Type B pancreatic cell (in vitro differentiated cells): ENCODE data around the gene GRIK2. TPM values are rescaled to one million over a fixed set of nuclear protein-coding genes. Genes with fewer than 3 reads are reported as not detected.
A peak's percentile ranks its signal among the peaks of the same experiment; 100 is the strongest.

Experiments used
- DNase-seq: peaks from one replicate; pipeline ENCODE4 v3.0.0; 2021; ENCODE audit warnings: mixed read lengths; ENCODE audit not compliant: unreplicated experiment; ENCODE audit errors: extremely low spot score
- H3K27ac Mint-ChIP-seq: 2 replicates; pipeline ENCODE4 v1.8.0; 2021; ENCODE audit warnings: mild to moderate bottlenecking, mixed read lengths
- H3K27me3 Mint-ChIP-seq: 2 replicates; pipeline ENCODE4 v1.8.0; 2021; ENCODE audit warnings: mixed read lengths
- H3K36me3 Mint-ChIP-seq: 2 replicates; pipeline ENCODE4 v1.8.0; 2021; ENCODE audit warnings: mixed read lengths
- H3K4me1 Mint-ChIP-seq: one replicate; pipeline ENCODE4 v1.8.0; 2021; ENCODE audit warnings: mixed read lengths; ENCODE audit not compliant: unreplicated experiment
- H3K4me3 Mint-ChIP-seq: 2 replicates; pipeline ENCODE4 v1.8.0; 2021; ENCODE audit warnings: mild to moderate bottlenecking, mixed read lengths
- H3K9me3 Mint-ChIP-seq: 2 replicates; pipeline ENCODE4 v1.8.0; 2021; ENCODE audit warnings: mixed read lengths
- total RNA-seq: library from RNA; stranded (reverse); gene quantifications from 2 replicates; pipeline ENCODE4 v1.2.1, GENCODE V29; 2021; ENCODE audit warnings: low replicate concordance
- TF ChIP-seq, protein P1 (sequence below): fragments of 200-600 bp; sonication (generic); conservative IDR thresholded peaks from 2 replicates; pipeline ENCODE4 v1.5.0; 2021; ENCODE audit warnings: antibody characterized with exemption, mild to moderate bottlenecking

Gene GRIK2
- total RNA-seq, 1 donor from 2014 or later, result 4.8 TPM

DNA sequence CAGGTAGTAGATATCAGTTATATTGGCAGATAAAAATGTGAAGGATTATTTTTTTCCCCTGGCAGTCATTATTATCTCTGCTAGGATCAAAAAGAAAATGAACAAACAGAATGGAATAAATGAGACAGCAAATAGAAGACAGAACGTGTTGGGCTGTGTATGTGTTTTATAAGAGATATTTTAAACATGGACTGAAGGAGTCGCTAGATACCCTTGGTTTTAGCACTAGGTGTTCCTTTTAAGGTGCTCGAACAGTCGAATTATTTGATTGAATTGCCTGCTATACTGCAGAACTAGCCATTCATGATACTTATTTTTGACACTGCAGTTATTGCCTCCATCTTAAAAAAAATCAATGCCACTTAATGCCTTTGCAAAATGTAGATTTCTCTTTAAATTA, 3.7 kb downstream of the GRIK2 start:
- H3K27ac Mint-ChIP-seq, result no peak overlapping the region
- TF ChIP-seq, protein P1, sequence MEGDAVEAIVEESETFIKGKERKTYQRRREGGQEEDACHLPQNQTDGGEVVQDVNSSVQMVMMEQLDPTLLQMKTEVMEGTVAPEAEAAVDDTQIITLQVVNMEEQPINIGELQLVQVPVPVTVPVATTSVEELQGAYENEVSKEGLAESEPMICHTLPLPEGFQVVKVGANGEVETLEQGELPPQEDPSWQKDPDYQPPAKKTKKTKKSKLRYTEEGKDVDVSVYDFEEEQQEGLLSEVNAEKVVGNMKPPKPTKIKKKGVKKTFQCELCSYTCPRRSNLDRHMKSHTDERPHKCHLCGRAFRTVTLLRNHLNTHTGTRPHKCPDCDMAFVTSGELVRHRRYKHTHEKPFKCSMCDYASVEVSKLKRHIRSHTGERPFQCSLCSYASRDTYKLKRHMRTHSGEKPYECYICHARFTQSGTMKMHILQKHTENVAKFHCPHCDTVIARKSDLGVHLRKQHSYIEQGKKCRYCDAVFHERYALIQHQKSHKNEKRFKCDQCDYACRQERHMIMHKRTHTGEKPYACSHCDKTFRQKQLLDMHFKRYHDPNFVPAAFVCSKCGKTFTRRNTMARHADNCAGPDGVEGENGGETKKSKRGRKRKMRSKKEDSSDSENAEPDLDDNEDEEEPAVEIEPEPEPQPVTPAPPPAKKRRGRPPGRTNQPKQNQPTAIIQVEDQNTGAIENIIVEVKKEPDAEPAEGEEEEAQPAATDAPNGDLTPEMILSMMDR, result peak; percentile 69
- H3K4me3 Mint-ChIP-seq, result no peak overlapping the region
- H3K27me3 Mint-ChIP-seq, result peaks cover 85% of the 10 kb centered on the region
- no peaks in the 10 kb centered on the region for H3K36me3 Mint-ChIP-seq
- no peaks in the 10 kb centered on the region for H3K9me3 Mint-ChIP-seq
- no peak for DNase-seq
- peaks cover 14% of the 10 kb centered on the region for H3K4me1 Mint-ChIP-seq

DNA sequence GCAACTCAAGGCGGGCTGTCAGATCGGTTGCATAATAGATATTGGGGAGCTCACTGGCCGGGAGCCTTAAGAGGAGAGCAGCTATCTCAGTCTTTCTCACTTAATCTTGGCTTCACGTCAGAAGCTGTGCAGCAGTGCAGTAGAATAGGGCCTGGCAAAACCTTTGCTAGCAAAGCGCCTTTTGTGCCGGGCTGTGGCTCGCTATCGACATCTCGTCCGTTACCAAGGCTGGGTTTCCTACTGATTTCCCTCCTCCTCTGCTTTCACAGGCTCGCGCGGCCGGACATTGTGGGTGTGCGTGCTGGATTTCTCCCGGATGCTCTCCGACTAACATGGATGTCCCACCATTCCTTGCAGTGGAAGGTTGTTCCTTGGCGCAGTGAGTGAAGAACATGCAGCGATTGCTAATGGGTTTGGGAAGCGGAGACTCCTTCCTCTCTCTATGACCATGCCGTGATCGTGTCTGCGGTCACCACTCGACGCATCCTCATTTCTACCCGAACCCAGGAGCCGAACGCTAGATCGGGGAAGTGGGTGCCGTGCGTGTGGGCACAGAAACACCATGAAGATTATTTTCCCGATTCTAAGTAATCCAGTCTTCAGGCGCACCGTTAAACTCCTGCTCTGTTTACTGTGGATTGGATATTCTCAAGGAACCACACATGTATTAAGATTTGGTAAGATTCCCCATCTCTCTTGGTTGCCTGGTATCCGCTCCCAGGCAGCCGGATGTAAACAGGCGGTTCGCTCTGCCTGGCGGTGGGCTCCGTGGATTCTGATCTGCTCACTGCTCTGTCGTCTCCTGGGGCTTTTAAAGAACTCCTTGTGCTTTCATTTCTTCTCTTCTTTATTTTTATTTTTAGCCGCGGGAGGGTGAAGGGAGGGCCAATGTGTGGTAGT, 5.5 kb downstream of the GRIK2 start:
- Mint-ChIP-seq H3K4me3 (peak overlapping the region; percentile 79), H3K36me3 (no peaks in the 10 kb centered on the region)
- DNase-seq, result no peak

DNA sequence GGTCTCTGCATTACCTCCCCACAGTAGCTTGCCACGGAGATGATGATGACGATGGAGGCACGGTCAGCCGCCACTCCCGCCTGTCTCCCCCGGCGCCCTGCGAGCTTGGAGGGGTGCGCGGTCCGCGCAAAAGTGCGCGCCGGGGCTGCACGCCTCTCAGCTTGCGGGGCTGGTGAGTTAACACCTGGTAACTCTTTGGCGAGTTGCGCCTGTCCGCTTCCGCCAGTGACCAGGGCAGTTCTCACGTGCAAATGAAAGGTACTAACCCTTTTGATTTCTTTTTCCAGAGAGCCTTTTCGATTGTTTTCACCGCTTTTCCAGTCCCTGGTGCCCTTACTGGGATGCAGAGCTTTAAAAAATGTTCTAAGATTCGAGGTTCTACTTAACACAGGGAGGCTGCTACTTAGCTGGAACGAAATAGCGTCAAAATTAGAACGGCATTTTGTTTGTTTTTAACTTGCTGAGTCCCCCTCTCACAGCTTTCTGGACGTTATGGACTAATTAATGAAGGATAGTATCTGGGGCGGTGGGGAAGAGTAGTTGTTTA, 6.2 kb downstream of the GRIK2 start:
- H3K4me1 Mint-ChIP-seq, result peaks cover 19% of the 10 kb centered on the region
- peak overlapping the region; percentile 79 for H3K4me3 Mint-ChIP-seq
- TF ChIP-seq, protein P1, result no peak
- H3K27me3 Mint-ChIP-seq, result peaks cover 86% of the 10 kb centered on the region
- no peaks in the 10 kb centered on the region for H3K36me3 Mint-ChIP-seq
- no peak for DNase-seq
- no peak overlapping the region for H3K27ac Mint-ChIP-seq
- H3K9me3 Mint-ChIP-seq, result no peaks in the 10 kb centered on the region

More for the DNA sequence above, 5.5 kb downstream of the GRIK2 start:
- Mint-ChIP-seq H3K9me3 (no peaks in the 10 kb centered on the region), H3K27me3 (peaks cover 86% of the 10 kb centered on the region), H3K27ac (no peak overlapping the region), H3K4me1 (peaks cover 17% of the 10 kb centered on the region)
- TF ChIP-seq, protein P1, result no peak

DNA sequence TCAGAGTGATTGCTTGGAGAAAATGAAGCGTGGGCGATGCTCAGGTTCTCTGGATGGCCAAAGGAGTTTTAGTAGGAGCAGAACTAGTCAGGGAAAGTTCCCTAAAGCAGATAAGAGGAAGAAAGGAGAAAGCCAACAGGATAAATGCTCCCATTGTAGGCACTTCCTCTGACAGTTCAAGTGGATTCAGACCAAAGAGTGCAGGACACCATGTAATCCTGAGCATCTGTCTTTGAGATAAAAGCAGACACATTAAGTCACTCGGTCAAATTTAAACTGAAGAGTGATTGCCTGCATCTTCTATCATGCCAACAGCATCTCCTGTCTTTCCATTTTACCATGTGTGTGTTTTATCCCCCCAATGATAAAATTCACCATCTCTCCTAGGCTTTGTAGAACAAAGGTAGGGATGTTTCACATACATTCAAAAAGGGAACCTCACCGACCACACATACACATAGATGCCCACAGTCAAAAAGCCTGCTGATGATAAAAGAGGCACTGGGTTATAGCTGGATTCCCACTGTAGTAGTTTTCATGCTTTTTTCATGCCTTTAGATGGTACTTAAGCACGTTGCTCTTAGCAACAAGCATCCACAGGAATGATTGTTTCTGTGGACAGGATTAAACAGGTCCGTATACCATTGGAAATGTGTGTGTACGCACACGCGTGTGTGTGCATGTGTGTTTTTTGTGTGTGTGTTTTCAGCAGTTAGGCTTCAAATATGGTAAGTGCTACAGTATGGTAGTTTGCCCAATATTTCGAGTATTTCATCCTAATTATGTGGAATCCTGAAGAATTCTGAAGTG, 7.0 kb downstream of the GRIK2 start:
- Mint-ChIP-seq H3K4me3 (peak overlapping the region; percentile 29), H3K36me3 (no peaks in the 10 kb centered on the region), H3K4me1 (peaks cover 19% of the 10 kb centered on the region), H3K27ac (no peak overlapping the region), H3K9me3 (no peaks in the 10 kb centered on the region), H3K27me3 (peaks cover 86% of the 10 kb centered on the region)
- no peak for DNase-seq
- TF ChIP-seq, protein P1, result no peak

DNA sequence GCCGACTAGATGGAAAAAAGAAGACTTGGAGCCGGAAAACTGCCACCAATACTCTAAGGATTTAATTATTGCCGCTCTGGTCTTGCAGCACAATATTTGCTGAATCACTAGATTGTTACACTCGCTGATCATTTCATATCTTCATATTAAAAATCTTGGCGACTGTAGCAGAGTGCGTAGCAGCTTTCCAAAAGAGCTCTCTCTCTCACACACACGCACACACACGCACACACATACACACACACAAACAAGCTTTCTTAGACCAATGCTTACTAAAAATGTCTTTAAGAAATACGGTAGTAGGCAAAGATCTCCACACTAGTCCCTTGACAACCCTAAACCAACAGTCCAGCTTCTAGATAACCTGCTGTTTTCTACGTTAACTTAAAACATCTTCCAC, 7.7 kb downstream of the GRIK2 start:
- Mint-ChIP-seq H3K4me3 (peak overlapping the region; percentile 56), H3K4me1 (peaks cover 19% of the 10 kb centered on the region), H3K27ac (no peak overlapping the region), H3K27me3 (peaks cover 88% of the 10 kb centered on the region), H3K36me3 (no peaks in the 10 kb centered on the region), H3K9me3 (no peaks in the 10 kb centered on the region)
- DNase-seq, result no peak
- TF ChIP-seq, protein P1, result no peak
